Left ventricle myocardium superior (tissue), 1 donor: Measurements from ENCODE around the gene LCOR. TPM values are rescaled to one million over a fixed set of nuclear protein-coding genes. Genes with fewer than 3 reads are reported as not detected.
"Not testable (repeated sequence)": the region's sequence is repeated elsewhere in the genome, so short reads cannot be mapped to it uniquely, and the experiment has no call there.

Experiments
- ATAC-seq: fragments of 200-7000 bp; cut with Tn5 transposase; one replicate; pipeline ENCODE4 v1.9.1; 2020; ENCODE audit warnings: mild to moderate bottlenecking, moderate library complexity
- DNase-seq: peaks from one replicate; pipeline ENCODE4 v3.0.0-alpha.2; 2020
- intact Hi-C: fragments of 100-400 bp; cut with micrococcal nuclease; formaldehyde crosslinking; loops from one replicate; pipeline ENCODE4 v1.11.0; 2022
- long read RNA-seq: library from polyadenylated mRNA; unstranded; transcript quantifications from one replicate; pipeline ENCODE4 v2.0.0, GENCODE V29; 2021
- total RNA-seq: library from RNA; stranded (reverse); fragmentation: NEBNext Ultra II Directional; extraction: Animal tissue kit (Norgen Biotek cat#: 25700); gene quantifications from one replicate; pipeline ENCODE4 v1.2.1, GENCODE V29; 2021
- donor health status: DM: no; HTN: yes; CAD: no; lungs with severe emphysema.

LCOR gene
- total RNA-seq, result 19.8 TPM
- long read RNA-seq, full-length matches to known transcripts, result 3 of 13 reads
- long read RNA-seq, partial matches to known transcripts, result 3 of 13 reads
- long read RNA-seq, other reads (novel, unspliced or antisense), result 7 of 13 reads

DNA sequence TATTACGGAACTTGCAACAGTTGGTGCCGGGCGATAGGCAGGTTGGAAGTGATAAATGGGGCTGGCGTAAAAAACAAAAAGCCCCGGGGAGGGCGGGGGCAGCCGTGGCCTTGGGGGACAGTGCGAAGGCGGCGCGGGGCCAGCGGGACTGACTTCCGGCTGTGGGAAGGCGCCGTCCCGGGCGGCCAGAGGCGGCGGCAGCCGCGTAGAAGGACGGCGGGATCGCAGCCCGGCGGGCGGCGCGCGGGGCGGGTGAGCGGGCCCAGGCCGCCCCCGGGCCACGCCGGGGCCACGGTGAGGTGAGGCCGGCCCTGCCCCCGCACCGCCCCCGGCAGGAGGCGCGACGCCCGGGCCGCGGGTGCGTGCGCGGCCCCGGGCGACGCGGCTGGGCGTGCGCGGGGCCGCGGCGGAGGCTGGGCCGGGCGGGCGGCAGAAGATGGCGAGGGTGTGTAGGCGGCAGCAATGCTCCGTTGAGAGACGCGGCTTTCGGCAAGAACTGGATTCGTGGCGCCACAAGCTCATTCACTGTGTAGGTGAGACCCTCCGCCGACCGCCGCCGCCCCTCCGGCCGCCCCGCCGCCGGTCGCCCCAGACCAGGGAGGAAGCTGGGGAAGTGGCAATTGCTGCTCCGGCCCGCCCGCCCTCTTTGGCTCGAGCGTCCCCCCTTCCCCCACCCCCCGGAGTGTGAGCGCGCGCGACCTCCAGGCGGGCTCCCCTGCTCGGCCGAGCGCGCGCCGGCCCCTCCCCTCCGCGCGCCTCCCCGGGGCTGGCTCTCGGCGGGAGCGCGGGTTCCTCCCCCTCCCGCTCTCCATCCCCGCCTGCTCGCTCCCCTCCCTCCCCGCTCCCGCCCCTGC, at the start of gene LCOR:
Gene LCOR, plus strand, starts transcription at position 432 of the 854 bp plus-strand sequence. CDS start 116,760 bp downstream, outside the sequence.
- ATAC-seq (peak; percentile 90), DNase-seq (peak; percentile 93)
- intact Hi-C loops, result no loop called here

DNA sequence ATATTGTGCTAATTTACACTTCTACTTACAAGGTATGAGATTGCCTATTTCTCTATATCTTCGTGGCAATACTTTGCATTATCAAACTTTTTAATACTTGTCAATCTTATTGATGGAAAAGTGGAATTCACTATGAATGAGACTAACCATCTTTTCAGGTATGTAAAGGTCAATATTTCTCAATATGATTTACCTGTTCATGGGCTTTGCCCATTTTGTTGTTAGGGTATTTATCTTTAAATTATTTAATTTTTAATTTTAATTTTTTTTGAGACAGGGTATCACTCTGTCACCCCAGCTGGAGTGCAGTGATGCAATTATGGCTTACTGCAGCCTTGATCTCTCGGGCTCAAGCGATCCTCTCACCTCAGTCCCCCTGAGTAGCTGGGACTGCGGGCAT, 47.8 kb upstream of the LCOR start:
- intact Hi-C loops, result no loop called here
- DNase-seq, result no peak
- no peak for ATAC-seq

DNA sequence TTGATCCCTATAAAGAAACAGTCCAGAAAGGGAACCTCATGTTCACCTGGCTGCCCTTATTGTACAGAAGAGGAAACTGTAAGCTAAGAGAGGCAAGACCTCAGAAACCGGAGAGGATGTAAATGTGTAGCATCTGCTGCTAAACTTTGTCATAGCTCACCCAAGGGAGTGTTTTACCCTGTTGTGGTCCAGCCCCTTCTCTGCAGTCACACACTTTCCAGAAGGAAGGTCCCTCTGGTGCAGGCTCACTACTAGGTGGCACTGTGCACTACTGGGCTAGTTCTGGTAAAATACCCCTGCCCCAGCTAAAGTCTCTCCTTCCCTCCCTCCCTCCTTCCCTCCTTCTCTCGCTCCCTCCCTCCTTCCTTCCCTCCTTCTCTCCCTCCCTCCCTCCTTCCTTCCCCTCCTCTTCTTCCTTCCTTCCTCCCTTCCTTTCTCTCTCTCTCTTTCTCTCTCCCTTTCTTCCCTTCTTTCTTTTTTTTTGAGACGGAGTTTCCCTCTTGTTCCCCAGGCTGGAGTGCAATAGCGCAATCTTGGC, 42.5 kb upstream of the LCOR start:
- no peak for DNase-seq
- ATAC-seq, result no peak
- intact Hi-C loops, result no loop called here

DNA sequence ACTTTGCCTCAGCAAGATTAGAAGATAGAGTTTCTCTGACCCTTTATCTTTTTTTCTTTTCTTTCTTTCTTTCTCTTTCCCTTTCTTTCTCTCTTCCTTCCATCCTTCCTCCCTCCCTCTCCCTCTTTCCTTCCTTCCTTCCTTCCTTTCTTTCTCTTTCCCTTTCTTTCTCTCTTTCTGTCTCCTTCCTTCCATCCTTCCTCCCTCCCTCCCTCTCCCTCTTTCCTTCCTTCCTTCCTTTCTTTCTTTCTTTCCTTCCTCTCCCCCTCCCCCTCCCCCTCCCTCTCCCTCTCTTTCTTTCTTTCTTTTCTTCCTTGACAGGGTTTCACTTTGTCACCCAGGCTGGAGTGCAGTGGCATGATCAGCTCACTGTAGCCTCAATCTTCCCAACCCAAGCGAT, 40.2 kb upstream of the LCOR start:
- ATAC-seq (no peak), DNase-seq (no peak)
- intact Hi-C loops, result no loop called here

DNA sequence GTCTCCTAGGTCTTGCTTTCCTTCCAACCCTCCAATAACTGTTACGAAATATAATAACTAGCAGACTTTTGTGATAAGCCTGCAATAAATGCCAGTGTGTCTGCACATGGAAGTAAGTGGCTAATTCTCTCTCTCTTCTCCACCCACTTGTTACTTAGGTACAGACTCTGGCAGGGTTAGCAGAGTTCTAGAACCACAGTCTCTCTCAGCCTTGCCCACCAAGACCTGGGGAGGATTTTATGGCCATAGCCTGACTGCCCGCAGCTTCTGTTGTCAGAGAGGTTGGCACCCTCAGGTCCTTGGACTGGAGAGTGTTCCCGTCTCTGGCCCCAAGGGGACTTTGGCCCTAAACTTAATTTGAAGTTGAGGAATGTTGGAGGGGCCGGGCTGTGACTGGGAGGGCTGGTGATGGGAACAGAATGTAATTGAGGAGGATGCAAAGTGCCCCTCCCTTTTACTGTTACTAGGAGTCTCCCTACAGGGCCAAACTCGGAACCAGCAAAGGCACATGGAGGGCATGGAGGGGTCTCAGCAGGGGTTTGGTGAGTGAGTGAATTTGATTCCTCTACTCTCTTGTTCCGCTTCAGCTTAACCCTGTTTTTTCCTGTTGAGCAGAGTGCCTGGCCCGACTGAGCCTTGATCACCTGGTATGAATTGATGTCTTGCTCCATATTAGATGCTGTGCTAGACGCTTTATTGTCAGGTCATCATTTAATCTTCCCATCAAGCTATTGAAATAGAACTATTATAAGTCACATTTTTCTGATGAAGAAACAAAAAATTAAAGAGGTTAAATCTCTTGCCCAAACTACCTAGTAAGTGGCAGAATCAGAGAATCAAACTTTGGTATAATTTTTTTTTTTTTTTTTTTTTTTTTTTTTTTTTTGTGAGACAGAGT, 37.0 kb upstream of the LCOR start:
- ATAC-seq, result no peak
- intact Hi-C loops, result no loop called here

DNA sequence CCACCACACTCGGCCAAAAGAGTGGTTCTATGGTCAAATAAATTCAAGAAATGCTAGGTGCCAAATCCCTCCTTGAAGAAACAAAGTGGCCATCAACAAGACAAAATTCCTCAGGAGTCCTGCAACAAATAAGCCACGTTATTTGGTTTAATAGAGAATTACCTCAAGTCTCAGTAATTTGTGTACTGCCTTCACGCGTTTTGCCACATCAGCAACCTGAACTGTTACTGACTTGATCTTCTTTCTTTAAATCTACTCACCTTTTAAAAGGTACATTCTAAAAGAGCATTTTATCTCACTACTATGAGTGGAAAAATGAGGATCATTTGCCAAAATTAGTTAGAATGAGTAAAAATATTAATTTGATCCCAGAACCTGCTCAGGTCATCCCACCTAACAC, 34.6 kb upstream of the LCOR start:
- DNase-seq (no peak), ATAC-seq (no peak)
- intact Hi-C loops, result no loop called here

More for the DNA sequence above, 37.0 kb upstream of the LCOR start:
- DNase-seq, result no peak

DNA sequence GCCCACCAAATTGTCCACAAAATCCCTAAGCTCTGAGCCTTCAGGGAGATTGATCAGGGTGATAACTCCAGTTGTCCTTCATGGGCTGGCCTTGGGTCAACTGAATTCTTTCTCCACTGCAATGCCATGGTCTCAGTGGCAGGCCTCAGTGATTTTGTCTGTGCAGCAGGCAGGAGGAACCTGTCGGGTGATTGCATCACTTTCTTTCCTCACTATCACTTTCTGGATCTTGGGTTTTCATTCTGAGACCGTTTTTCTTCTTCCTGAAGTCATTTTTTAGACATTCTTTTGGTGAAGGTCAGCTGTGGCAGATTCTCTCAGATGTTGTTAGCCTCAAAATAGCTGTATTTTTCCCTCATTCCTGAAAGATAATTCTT, 28.8 kb upstream of the LCOR start:
- DNase-seq (no peak), ATAC-seq (no peak)
- intact Hi-C loops, result no loop called here

DNA sequence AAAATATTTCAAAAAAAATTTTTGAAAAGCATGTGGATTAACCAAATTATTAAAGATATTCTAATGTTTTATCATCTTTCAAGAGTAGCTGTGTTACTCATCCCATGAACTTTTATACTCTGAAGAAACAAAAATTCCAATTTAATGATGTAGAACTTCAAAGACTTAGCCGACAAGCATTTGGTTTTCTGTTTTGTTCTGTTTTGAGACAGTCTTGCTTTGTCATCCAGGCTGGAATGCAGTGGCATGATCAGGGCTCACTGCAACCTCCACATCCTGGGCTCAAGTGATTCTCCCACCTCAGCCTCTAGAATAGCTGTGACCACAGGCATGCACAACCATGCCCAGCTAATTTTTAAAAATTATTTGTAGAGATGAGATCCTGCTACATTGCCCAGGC, 17.8 kb upstream of the LCOR start:
- intact Hi-C loops, result no loop called here
- DNase-seq, result no peak
- ATAC-seq, result no peak

DNA sequence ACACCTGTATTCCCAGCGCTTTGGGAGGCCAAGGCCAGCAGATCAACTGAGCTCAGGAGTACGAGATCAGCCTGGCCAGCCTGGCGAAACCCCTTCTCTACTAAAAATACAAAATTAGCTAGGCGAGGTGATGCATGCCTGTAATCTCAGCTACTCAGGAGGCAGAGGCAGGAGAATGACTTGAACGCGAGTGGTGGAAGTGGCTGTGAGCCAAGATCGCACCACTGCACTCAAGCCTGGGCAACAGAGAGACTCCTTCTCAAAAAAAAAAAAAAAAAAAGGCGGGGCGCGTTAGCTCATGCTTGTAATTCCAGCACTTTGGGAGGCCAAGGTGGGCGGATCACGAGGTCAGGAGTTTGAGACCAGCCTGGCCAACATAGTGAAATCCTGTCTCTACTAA, 13.1 kb upstream of the LCOR start:
- ATAC-seq, result peak; percentile 49
- DNase-seq, intact Hi-C loops: not testable (repeated sequence)

DNA sequence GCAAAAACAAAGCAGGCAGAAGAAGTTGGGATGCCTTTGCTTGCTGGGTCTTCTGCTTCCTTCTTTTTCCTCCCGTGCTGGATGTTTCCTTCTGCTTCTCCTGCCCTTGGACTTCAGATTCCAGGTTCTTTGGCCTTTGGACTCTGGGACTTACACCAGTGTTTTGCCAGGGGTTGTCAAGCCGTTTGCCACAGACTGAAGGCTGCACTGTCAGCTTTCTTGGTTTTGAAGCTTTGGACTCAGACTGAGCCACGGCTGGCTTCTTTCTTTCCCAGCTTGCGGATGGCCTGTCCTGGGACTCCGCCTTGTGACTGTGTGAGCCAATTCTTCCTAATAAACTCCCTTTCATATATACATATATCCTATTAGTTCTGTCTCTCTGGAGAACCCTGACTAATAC, 11.3 kb upstream of the LCOR start:
- intact Hi-C loops, result loop anchor here (10.0 kb wide), 1 partner anchor 204 kb away; no protein-coding TSS in a partner anchor
- no peak for ATAC-seq
- no peak for DNase-seq

DNA sequence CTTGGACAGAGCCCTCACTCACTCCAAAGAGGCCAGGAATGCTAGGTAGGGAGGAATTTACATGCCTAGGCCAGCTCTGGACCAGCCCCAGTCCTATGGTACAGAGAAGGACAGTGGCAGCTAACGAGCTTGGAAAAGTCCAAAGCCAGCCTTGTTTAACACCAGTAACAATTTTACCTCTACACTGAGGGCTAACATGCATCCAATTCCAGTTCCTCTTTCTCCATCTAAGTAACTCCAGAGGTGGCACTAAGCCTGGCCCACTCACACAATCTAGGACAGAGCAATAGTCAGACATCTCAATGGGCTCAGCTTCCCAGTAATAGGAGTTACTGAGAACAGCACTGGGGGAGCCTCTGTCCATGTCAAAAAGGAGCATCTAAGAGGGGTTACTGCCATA, 5.7 kb upstream of the LCOR start:
- ATAC-seq (no peak), DNase-seq (no peak)
- intact Hi-C loops, result loop anchor here (10.0 kb wide), 1 partner anchor 198 kb away; no protein-coding TSS in a partner anchor

DNA sequence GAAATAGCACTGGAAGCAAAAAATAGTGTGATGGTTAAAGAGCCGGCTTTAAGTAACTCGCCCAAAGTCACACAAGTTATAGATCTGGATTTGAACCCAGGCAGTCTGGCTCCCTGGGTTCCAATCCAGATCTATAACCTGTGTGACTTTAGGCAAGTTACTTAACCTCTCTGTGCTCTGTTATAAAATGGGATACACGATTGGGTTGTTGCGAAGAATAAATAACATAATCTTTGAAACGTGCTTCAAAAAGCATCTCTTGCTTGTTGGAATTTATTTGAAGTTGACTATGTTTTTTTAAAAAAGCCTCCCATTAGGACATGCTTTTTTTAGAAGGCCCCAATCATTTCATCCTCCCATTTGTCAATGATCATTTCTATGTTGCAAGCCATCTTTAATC, 3.5 kb upstream of the LCOR start:
- ATAC-seq (no peak), DNase-seq (no peak)
- intact Hi-C loops, result loop anchor here (10.0 kb wide), 1 partner anchor 196 kb away; no protein-coding TSS in a partner anchor

DNA sequence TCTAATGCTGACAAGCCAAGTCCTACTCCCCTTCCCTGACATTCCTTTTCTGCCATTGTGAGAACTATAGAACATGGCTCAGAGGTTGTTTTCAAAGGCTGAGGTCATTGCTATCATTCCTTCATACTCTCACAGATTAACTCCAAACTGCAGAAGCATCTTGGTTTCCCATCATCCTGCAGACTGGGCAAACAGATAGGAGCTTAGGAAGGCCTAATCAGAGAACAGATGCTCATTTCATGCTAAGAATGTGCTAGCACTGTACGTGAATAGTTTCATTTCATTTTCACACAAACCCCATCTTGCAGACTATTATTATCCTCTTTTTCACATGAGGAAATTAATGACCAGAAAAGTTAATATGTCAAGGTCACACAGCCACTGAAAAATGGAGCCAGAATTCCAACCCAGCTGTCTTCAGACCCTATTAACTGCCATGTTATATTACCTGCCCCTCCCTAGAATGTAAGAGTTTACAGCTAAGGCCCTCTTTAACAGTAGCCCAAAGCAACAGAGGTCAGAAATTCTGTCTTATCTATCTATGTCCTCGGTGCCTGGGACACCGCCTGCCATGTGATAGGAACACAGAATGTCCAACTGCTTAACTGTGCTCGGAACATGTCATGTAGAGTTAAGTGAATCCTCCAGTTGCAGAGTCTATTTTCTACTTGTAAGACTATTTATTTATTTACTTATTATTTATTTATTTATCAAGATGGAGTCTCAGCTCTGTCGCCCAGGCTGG, 2.9 kb upstream of the LCOR start:
- no peak for ATAC-seq
- intact Hi-C loops, result loop anchor here (10.0 kb wide), 1 partner anchor 196 kb away; no protein-coding TSS in a partner anchor
- no peak for DNase-seq

DNA sequence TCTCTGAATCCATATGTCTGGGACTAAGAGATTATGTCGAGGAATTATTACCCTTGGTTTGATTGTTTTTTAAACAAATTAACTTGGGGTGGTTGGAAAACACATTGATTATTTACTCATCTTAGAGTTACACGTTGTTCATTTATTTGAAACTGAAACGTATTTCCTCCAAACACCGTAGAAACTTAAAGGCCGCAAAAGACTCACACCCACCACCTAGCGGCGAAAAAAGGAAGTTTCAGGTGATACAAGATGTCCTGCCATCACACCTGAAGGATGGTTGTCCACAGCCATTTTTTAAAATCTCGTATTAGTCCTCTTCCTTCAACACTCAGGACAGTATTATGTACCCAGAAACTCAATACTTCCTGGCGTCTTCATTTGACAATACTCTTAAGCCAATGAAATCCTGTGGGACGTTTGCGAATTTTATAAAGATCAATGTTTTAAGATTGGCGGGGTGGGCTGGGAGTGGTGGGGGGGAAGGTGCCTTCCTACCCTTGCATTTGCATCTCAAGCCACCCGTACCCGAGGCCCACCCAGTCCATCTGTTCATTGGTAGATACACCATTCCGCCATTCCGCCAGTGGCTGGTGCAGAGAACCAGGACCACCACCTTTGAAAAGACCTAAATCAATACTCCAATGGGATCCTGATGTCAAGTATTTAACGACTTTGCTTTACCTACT, 1.4 kb upstream of the LCOR start:
- ATAC-seq (no peak), DNase-seq (no peak)
- intact Hi-C loops, result no loop called here

DNA sequence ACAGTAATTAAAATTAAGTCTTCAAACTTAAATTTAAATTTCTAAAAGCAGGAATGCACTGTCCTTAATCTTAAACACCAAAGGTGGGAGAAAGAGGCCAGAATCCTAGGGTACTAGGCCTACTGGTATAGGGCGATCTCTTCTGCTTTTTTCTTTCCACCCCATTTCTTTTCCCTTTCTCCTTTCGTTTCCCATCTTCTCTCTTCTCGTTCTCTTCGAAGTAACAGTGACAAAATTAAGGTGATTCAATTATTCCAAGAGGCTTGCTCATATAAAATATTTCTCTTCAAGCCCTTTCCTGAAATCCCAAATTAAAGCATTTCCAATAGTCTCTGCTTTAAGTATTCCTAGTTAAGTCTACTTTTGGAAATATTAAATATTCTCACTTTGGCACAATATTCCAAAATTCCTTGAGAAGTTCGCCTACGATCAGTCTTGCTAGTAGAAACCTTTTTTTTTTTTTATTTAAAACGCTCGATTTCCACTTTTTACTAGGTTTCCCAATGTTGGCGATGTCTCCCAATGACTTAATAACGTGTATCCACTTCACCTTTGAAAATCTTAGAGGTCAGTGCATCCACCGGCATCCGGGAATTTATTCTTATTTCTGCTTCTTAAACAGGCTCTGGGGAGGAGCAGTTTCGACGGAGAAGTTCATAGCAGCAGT, 765 bp upstream of the LCOR start:
- intact Hi-C loops, result no loop called here
- DNase-seq (no peak), ATAC-seq (no peak)

DNA sequence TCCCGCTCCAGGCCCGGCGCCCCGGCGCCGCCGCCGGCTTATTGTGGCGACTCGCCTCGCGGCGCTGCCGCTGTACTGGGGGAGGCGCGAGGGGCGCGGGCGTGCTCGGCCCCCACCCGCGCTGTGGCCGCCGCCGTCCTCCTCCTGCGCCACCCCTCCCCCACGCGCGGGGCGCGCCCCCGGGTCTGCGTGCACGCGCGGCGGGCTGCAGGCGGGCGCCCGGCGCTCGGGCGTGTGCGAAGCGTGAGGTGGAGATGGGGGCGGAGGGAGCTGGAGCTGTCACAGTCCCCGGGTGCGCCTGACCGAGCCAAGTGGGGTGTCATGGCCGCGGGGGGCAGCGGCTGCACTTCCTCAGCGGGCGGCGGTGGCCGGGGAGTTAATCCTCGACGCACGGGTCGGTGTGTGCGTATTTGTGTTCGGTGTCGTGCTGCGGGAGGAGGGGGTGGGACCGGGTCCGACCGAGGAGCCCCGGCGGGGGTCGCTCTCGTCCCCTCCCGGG, 672 bp downstream of the LCOR start:
- ATAC-seq, result peak; percentile 78
- intact Hi-C loops, result no loop called here
- peak; percentile 93 for DNase-seq

DNA sequence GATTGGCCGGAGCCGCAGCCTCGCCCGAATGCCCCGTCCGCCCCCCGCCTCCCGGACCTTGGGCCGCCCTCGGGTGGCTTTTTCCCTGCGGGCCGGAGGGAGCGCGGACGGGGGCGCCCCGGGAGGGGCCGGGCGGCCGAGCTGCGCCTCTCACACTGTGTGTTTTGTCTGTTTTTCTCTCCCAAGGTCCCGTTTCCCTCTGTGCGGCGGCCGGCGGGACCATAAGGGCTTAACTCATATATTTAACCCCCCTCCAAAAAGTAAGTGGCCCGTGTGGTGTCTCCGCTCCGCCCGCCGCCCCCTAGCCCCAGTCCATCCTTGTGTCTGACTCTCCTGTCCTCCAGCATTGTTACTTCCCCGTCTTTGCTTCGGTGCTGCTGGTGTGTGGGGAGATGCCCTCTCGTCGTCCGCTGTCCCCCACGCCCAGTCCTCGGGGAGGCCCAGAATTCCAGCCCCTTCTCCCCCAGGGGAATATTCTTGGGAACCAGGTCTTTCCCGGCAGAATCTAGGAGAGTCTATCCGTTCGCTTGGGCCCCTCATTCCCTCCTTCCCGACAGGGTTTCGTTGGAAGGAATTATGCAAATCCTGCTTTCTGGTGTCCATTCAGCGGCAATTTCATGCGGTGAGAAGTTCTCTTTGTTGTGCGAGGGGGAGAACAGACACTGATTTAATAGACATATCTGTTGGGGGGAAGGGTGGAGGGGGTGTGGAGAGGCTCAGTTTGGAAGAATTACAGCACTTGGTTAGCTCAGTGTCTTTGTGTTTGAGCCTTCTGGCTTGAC, 1.3 kb downstream of the LCOR start:
- DNase-seq (no peak), ATAC-seq (peak; percentile 5)

More for the DNA sequence above, 1.3 kb downstream of the LCOR start:
- intact Hi-C loops, result no loop called here
